ENCODE results near the gene PRIM2.
"Not testable (repeated sequence)": the region's sequence is repeated elsewhere in the genome, so short reads cannot be mapped to it uniquely, and the experiment has no call there.

DNA sequence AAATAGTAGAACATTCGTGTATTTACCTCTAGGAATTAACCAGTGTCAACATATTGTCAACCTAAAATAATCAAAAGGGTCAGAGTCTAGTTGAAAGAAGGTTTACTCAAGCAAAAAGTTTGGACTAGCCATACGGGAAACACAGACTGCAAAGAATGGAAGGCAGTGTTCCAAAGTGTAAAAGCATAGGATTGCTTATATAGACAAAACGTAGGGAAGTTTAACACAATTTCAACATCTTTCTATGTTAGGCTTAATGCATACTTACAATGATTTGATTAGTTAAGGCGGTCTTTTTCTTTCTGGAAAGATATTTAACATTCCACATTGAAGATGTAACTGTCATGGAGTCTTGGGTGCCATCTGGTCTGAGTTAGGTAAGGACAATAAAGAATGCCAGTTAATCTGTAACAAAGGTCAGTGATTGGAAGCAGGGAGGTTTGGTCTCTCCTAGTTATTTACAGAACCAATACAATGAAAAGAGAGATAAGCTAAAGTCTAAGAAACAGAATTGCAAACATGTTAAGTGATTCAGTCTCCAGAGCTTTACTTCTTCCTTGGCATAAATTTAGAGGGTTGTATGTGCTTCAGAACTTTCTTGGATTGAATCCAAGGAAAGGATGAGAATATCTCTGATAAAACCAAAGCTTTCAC lies 183.1 kb downstream of the PRIM2 start:
- not testable (repeated sequence) for TF ChIP-seq CTCF (conservative IDR thresholded peaks at IDR 0.05 in 1 of 2, IDR thresholded peaks at IDR 0.05 in 1 of 2; ENCODE audit: low read depth in 1 of 2, low read length in 2 of 2); EZH2 (IDR thresholded peaks at IDR 0.05; ENCODE audit: low read length, missing control alignments)

Data from fibroblast of lung (primary cell).